ENCODE data around the gene MIB1. TPM values are rescaled to one million over a fixed set of nuclear protein-coding genes. Genes with fewer than 3 reads are reported as not detected.

Gene MIB1
- polyA plus RNA-seq, 3 donors: 4.6 to 7.5 (median 5.5) TPM

DNA sequence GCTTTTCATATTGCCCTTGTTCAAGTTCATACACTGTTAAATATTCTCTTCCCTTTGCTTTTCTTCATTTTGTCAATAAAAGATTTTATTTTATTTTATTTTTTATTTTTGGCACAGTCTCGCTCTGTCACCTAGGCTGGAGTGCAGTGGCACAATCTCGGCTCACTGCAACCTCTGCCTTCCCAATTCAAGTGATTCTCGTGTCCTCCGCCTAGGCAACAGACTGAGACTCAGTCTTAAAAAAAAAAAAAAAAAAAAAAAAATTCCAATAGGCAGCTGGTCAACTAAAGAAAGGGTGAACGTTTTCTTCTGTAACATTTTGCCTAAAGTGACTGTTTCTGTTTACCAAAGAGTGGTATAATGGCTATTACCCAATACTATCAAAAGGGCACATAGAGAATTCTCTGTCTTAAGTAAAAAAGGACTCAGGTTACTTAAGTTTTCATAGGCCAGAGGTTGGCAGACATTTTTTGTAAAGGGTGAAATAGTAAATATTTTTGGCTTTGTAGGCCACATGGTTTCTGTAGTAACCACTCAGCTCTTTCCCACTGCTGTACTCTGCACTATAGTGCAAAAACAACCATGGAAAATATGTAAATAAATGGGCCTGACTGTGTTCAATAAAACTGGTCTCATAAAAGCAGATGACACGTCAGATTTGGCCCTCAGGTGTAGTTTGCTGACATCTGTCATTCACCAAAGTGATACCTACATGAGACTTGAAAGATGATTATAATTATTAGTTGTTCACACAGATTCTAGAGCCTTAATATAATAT, 113.4 kb downstream of the MIB1 start:
- WGBS, 3 donors: 76 to 85% (median 84%) methylated on average over 6 of the region's 6 CpGs
- no peak overlapping the region for H3K27ac ChIP-seq (ENCODE audit: low read depth, low read length)

- H3K27ac ChIP-seq (ENCODE audit: low read depth, low read length): no peak overlapping the region
- WGBS, 3 donors: 96 to 98% (median 97%) methylated on average over 3 of the region's 3 CpGs
These were observed 114.8 kb downstream of the MIB1 start for GRCh38 chr18:21855432-21855831.

- 75 to 83% (median 83%) methylated on average over 3 of the region's 3 CpGs for WGBS, 3 donors
- H3K27ac ChIP-seq (ENCODE audit: low read depth, low read length): no peak overlapping the region
These were observed 117.3 kb downstream of the MIB1 start for GRCh38 chr18:21857871-21858270.

- no peak overlapping the region for H3K27ac ChIP-seq (ENCODE audit: low read depth, low read length)
- 80 to 88% (median 87%) methylated on average over 1 of the region's 1 CpG for WGBS, 3 donors
These were observed 118.0 kb downstream of the MIB1 start for GRCh38 chr18:21858544-21858943.

DNA sequence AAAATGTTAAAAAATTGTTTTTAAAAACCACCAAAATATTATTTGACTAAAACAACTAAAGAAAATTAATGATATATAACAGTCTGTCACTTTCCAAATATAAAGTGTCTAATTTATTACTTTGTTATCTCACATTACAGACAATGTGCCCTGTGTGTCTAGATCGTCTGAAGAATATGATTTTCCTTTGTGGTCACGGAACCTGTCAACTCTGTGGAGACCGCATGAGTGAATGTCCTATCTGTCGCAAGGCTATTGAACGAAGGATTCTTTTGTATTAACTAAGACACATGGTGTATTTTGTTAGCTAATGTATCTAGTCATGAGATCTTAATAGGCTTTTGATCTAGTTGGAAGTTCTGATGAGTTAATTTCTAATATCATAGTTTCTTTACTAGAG, 123.8 kb downstream of the MIB1 start:
- no peak overlapping the region for H3K27ac ChIP-seq (ENCODE audit: low read depth, low read length)
- WGBS, 3 donors: 80 to 94% (median 89%) methylated on average over 5 of the region's 5 CpGs

DNA sequence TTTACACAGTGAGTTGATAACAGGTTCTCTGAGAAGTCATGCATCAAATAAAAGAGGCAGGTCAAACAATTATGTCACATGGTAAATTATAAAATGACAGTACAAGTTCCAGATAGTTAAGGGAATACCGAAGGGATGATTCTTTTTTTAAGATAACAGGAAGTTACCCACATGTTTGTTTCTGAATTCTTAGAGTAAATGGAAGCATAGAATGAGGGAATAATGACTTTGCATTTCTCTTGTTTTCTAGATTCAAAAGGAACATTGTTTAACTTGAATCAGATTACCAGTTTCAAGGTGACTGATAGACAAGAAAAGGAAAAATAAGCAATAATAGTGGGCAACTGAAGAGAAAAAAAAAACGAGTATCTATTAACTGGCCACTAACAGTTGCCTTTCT, 124.5 kb downstream of the MIB1 start:
- no peak overlapping the region for H3K27ac ChIP-seq (ENCODE audit: low read depth, low read length)
- WGBS, 3 donors: 32 to 83% (median 76%) methylated on average over 2 of the region's 2 CpGs

DNA sequence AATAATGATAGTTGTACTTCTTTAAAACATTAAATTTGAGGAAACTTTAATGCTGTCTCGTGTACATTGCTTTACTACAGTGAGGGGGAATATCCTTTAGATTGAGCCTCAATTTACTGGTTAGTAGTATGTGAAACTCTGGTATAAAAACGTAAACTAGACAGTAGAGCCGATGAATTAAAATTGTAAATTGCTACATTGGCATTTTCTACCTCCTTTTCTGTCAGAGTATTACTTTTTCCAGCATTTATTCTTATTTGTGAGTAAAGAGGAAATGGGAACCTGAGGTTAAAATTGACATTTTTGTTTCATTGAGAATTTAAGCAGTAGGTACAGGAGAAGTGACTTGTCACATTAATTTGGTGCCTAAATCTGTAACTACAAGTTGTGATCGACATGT, 128.2 kb downstream of the MIB1 start:
- 90 to 94% (median 91%) methylated on average over 4 of the region's 4 CpGs for WGBS, 3 donors
- no peak overlapping the region for H3K27ac ChIP-seq (ENCODE audit: low read depth, low read length)

DNA sequence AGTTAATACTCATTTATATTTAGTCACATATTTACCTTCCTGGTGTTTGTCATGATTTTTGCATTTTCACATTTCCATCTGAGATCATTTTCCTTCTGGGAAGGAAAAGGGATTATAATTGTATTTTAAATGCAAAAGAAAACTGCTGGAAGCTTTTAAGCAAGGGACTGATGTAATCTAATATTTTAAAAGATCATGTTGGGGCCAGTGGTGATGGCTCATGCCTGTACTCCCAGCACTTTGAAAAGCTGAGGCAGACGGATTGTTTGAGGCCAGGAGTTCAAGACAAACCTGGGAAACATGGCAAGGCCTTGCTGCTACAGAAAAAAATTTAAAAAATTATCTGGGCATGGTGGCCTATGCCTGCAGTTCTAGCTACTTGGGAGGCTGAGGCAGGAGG, 149.0 kb downstream of the MIB1 start:
- H3K27ac ChIP-seq (ENCODE audit: low read depth, low read length): no peak overlapping the region
- 56 to 62% (median 57%) methylated on average over 1 of the region's 1 CpG for WGBS, 3 donors

DNA sequence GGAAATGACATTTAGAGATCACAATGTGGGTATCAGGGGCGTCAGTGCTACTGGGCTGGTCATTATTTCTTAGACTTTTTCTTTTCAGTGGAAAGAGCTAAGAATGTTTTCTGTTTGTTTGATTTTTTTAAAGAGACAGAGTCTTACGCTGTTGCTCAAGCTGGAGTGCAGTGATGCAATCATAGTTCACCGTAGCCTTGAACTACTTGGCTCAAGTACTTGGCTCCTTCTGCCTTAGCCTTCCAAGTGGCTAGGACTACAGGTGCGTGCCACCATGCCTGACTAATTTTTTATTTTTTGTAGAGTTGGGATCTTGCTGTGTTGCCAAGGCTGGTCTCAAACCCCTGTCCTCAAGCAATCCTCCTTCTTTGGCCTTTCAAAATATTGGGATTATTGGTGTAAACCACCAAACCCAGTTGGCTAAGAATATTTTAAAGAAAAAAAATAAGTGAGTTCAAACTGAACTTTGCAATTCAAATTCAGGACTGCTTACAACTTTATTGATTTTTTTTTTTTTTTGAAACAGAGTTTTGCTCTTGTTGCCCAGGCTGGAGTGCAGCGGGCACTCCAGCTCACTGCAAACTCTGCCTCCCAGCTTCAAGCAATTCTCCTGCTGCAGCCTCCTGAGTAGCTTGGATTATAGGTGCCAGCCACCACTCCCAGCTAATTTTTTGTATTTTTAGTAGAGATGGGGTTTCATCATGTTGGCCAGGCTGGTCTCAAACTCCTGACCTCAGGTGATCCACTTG, 154.2 kb downstream of the MIB1 start:
- H3K27ac ChIP-seq (ENCODE audit: low read depth, low read length): no peak overlapping the region
- 44 to 56% (median 52%) methylated on average over 5 of the region's 5 CpGs for WGBS, 3 donors

- H3K27ac ChIP-seq (ENCODE audit: low read depth, low read length): no peak overlapping the region
- 42 to 65% (median 53%) methylated on average over 26 to 27 of the region's 27 CpGs for WGBS, 3 donors
These were observed 156.2 kb downstream of the MIB1 start for GRCh38 chr18:21896732-21897336.

GRCh38 chr18:21897811-21898210, 157.2 kb downstream of the MIB1 start:
- H3K27ac ChIP-seq (ENCODE audit: low read depth, low read length): no peak overlapping the region
- WGBS, 3 donors: 8 to 19% (median 14%) methylated on average over 4 of the region's 4 CpGs

GRCh38 chr18:21900605-21901352, 160.2 kb downstream of the MIB1 start:
- 82 to 89% (median 86%) methylated on average over 12 of the region's 12 CpGs for WGBS, 3 donors
- H3K27ac ChIP-seq (ENCODE audit: low read depth, low read length): no peak overlapping the region

DNA sequence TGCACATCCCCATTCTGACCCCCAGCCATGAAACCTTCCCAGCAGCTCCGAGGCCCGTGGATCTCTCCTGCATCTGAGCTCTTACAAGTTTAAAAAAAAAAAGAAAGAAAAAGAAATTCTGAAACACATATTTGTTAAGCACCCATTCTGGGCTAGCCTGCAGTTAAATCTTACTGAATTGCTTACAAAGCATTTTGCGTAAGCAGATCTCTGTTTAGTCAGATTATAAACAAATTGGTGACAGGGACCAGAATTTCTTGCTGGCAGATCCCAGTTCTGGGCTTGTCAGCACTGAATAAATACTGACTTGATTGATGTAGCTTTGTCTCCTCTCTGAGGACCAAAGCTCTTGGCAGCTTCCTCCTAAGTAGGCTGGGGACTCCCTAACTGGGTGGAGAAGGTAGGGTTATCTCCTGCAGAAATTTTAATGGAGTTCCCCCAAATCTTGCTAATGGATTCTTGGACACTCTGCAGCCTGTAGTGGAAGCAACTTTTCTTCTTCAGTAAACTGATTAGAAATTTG, 160.9 kb downstream of the MIB1 start:
- 29 to 57% (median 55%) methylated on average over 3 of the region's 3 CpGs for WGBS, 3 donors
- H3K27ac ChIP-seq (ENCODE audit: low read depth, low read length): no peak overlapping the region

DNA sequence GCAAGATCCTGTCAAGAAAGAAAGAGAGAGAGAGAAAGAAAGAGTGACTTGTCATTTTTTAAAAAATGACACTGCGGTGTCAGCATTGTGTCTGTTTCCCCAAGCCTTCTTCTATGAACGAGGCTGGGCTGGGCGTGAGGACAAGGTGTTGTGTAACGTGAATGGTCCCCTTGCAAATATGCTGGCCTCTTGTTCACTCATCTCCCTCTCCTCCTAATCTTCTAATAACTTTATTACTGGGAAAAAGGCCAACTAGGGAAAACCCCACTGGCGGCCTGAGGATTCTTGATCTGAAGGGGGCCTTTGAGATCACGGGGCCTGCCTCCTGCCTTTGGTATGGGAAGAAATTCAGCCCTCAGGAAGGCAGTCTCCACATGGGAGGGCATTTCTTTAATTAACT, 163.1 kb downstream of the MIB1 start:
- 55 to 76% (median 62%) methylated on average over 6 of the region's 6 CpGs for WGBS, 3 donors
- H3K27ac ChIP-seq (ENCODE audit: low read depth, low read length): no peak overlapping the region

- H3K27ac ChIP-seq (ENCODE audit: low read depth, low read length): no peak overlapping the region
- WGBS, 3 donors: 37 to 52% (median 40%) methylated on average over 6 of the region's 6 CpGs
These were observed 164.3 kb downstream of the MIB1 start for GRCh38 chr18:21904856-21905255.

GRCh38 chr18:21907451-21907850, 166.9 kb downstream of the MIB1 start:
- 76 to 84% (median 80%) methylated on average over 7 of the region's 7 CpGs for WGBS, 3 donors
- no peak overlapping the region for H3K27ac ChIP-seq (ENCODE audit: low read depth, low read length)

GRCh38 chr18:21908711-21909110, 168.1 kb downstream of the MIB1 start:
- H3K27ac ChIP-seq (ENCODE audit: low read depth, low read length): no peak overlapping the region

DNA sequence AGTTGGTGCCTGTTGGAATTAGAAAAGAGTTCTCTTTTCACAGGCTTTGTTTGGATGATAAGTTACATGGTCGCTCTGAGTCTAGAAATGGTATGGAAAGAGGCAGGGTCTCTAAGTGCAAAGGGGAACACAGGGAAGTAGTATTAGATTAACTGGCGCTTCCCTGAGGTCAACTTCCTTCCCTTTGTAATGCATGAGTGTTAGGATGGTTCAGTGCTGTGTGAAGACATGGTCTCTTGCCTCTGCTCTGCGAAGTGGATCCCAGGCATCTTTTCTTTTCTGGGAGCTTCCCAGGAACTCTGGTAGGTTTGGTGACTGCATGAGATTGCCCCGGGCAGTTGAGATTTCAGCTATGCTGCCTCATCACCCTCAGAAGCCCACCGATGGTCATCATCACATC, 170.3 kb downstream of the MIB1 start:
- 80 to 91% (median 86%) methylated on average over 5 of the region's 5 CpGs for WGBS, 3 donors
- no peak overlapping the region for H3K27ac ChIP-seq (ENCODE audit: low read depth, low read length)

DNA sequence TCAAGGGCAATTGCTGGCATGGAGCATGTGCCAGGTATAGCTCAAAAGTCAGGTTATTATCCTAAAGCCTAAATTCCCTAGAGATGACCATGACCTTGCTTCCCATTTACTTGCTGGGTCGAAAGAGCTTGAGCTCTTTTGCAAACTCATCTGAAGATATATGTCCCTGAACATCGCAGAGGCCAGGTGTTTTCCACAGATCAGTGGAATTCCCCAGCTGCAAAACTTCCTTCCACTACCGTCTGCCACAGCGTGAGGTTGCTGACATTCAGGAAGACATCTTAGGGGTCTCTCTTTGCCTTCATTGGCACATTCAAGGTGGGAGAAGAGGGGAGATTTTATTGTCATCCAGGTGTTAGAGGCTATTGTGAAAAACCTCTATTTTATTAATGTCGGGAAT, 171.0 kb downstream of the MIB1 start:
- WGBS, 3 donors: 38 to 59% (median 45%) methylated on average over 5 of the region's 5 CpGs
- H3K27ac ChIP-seq (ENCODE audit: low read depth, low read length): no peak overlapping the region

Data from adipose tissue (tissue), 3 donors.